K562 (cell line): Measurements from ENCODE around the gene TNFAIP8L1. TPM values are rescaled to one million over a fixed set of nuclear protein-coding genes. Genes with fewer than 3 reads are reported as not detected.

Experiments used
- ATF1 ChIP-seq, 2 experiments: fragments of 450-650 bp in 1 of 2; IDR thresholded peaks; 2 replicates each; pipeline ENCODE4 v1.6.1; 2016; ENCODE audit warnings: missing compliant biosample characterization in 1 of 2, missing genetic modification characterization in 1 of 2
- CTBP1 ChIP-seq: fragments of 450-650 bp; IDR thresholded peaks from 2 replicates; pipeline ENCODE4 v1.6.1; 2016; ENCODE audit warnings: borderline replicate concordance
- CTCF ChIP-seq, 3 experiments: IDR thresholded peaks in 2 of 3; conservative IDR thresholded peaks in 1 of 3; 2 replicates each; pipeline ENCODE4 v1.5.1; 2011 to 2012; ENCODE audit warnings: low read length in 3 of 3, mild to moderate bottlenecking in 3 of 3, control low read depth in 2 of 3, improper control_type of control experiment in 1 of 3, inconsistent platforms in 1 of 3, low read depth in 1 of 3, mixed read lengths in 1 of 3, moderate library complexity in 1 of 3; ENCODE audit not compliant: insufficient read depth in 2 of 3
- ELF2 ChIP-seq: fragments of 250-450 bp; sonication (Bioruptor Pico); IDR thresholded peaks from 2 replicates; pipeline ENCODE4 v1.5.0; 2021; ENCODE audit warnings: mild to moderate bottlenecking
- ETV5 ChIP-seq: sonication (generic); formaldehyde crosslinking; IDR thresholded peaks from 2 replicates; pipeline ENCODE4 v1.4.0; 2020; ENCODE audit warnings: low read depth, mild to moderate bottlenecking, missing genetic modification reagents
- HDAC2 ChIP-seq: fragments of 450-650 bp; IDR thresholded peaks from 2 replicates; pipeline ENCODE4 v1.6.1; 2016; ENCODE audit warnings: mild to moderate bottlenecking
- NR2C1 ChIP-seq, 2 experiments: fragments of 450-650 bp; IDR thresholded peaks; 2 replicates each; pipeline ENCODE4 v1.6.1; 2017; ENCODE audit warnings: mild to moderate bottlenecking in 2 of 2, antibody characterized with exemption in 1 of 2, inconsistent platforms in 1 of 2, missing compliant biosample characterization in 1 of 2, missing genetic modification characterization in 1 of 2
- RAD21 ChIP-seq, 2 experiments: fragments of 250-450 bp in 1 of 2; fragments of 450-650 bp in 1 of 2; sonication (Bioruptor Pico) in 1 of 2; formaldehyde crosslinking in 1 of 2; IDR thresholded peaks in 1 of 2; conservative IDR thresholded peaks in 1 of 2; 2 replicates each; pipeline versions ENCODE4 v1.4.0 to v1.8.0; 2020 to 2022; ENCODE audit warnings: mild to moderate bottlenecking in 2 of 2, moderate library complexity in 1 of 2
- TAF7 ChIP-seq: fragments of 450-650 bp; IDR thresholded peaks from 2 replicates; pipeline ENCODE4 v1.6.1; 2016; ENCODE audit warnings: missing genetic modification characterization, missing compliant biosample characterization
- TFE3 ChIP-seq: fragments of 450-650 bp; formaldehyde crosslinking; IDR thresholded peaks from 2 replicates; pipeline ENCODE4 v1.4.0; 2020; ENCODE audit warnings: mild to moderate bottlenecking, mixed read lengths
- TOE1 ChIP-seq, 2 experiments: fragments of 450-650 bp in 1 of 2; sonication (generic) in 1 of 2; formaldehyde crosslinking in 1 of 2; IDR thresholded peaks; 2 replicates each; pipeline versions ENCODE4 v1.7.1 to v1.8.0; 2016 to 2022; ENCODE audit warnings: borderline replicate concordance in 2 of 2, mild to moderate bottlenecking in 2 of 2, antibody characterized with exemption in 1 of 2, inconsistent platforms in 1 of 2, low read depth in 1 of 2, missing genetic modification reagents in 1 of 2, moderate library complexity in 1 of 2
- UBTF ChIP-seq, 2 experiments: IDR thresholded peaks; 2 replicates each; pipeline ENCODE4 v1.6.1; 2012; ENCODE audit warnings: improper control_type of control experiment in 2 of 2, low read depth in 2 of 2, low read length in 2 of 2, borderline replicate concordance in 1 of 2
- WHSC1 ChIP-seq: IDR thresholded peaks from one replicate; pipeline ENCODE4 v1.6.1; 2012; ENCODE audit warnings: low read length, control low read depth, inconsistent platforms
- ZBTB34 ChIP-seq: fragments of 250-450 bp; sonication (Bioruptor Pico); IDR thresholded peaks from 2 replicates; pipeline ENCODE4 v1.8.0; 2021; ENCODE audit warnings: mild to moderate bottlenecking, moderate library complexity
- ZNF239 ChIP-seq: fragments of 250-450 bp; sonication (Bioruptor Pico); IDR thresholded peaks from 2 replicates; pipeline ENCODE4 v1.4.0; 2020; ENCODE audit warnings: mild to moderate bottlenecking
- polyA plus RNA-seq, 8 experiments: library from polyadenylated mRNA; depleted of rRNA in 4 of 8; stranded (reverse) in 5 of 8; unstranded in 3 of 8; fragments of >200 nt; fragmentation: Nextera tagmentation in 2 of 8; fragmentation: Illumina TruSeq in 1 of 8; extraction: Ambion mirVana in 2 of 8; extraction: Trizol in 1 of 8; gene quantifications; 2 replicates each; pipeline versions ENCODE4 v1.2.1 to v1.2.3, GENCODE V29; 2011 to 2014; ENCODE audit warnings: inconsistent platforms in 1 of 8, missing spikeins in 1 of 8
- total RNA-seq, 7 experiments: library from RNA; depleted of rRNA in 6 of 7; stranded (reverse); fragments of >200 nt in 6 of 7; fragmentation: Illumina TruSeq in 2 of 7; extraction: Trizol in 2 of 7; gene quantifications; 2 replicates each; pipeline versions ENCODE4 v1.2.1 to v1.2.3, GENCODE V29; 2011 to 2021; ENCODE audit warnings: low replicate concordance in 1 of 7

Gene TNFAIP8L1
- total and polyA plus RNA-seq, 9 of the 15 experiments (the other 6 are each of a cell fraction or from before 2014, with no cell fraction given): 0.69 to 9.3 (median 4.9) TPM

- no peak for TF ChIP-seq TFE3 (CRISPR knock-in tag)
- no peak for TF ChIP-seq TOE1 (IDR thresholded peaks at IDR 0.05; ENCODE audit: borderline replicate concordance)
- no peak for TF ChIP-seq TOE1 (CRISPR knock-in tag; IDR thresholded peaks at IDR 0.05; ENCODE audit: borderline replicate concordance, low read depth)
- 0 out of 2 replicates have a peak, but pooled peaks have one; percentile 16 for TF ChIP-seq NR2C1 (IDR thresholded peaks at IDR 0.05)
- TF ChIP-seq NR2C1 (tag; IDR thresholded peaks at IDR 0.05): no peak
- peak in 1 of 2 experiments; percentile 32; a peak in 1 of 4 replicates for TF ChIP-seq RAD21 (CRISPR knock-in tag; conservative IDR thresholded peaks at IDR 0.05 in 1 of 2, IDR thresholded peaks at IDR 0.05 in 1 of 2)
- no peak for TF ChIP-seq TAF7
- TF ChIP-seq WHSC1: no peak
- TF ChIP-seq ZNF239: no peak
- TF ChIP-seq CTBP1: 0 out of 2 replicates have a peak, but pooled peaks have one; percentile 23
- TF ChIP-seq ATF1 (CRISPR knock-in tag; IDR thresholded peaks at IDR 0.05): no peak
- TF ChIP-seq ATF1 (tag; IDR thresholded peaks at IDR 0.05): 0 out of 2 replicates have a peak, but pooled peaks have one; percentile 7
- no peak for TF ChIP-seq ETV5 (CRISPR knock-in tag)
- no peak for TF ChIP-seq ELF2 (CRISPR knock-in tag)
- TF ChIP-seq ZBTB34: no peak
- peak; percentile 64 to 71 (median 70) for TF ChIP-seq CTCF (IDR thresholded peaks at IDR 0.05 in 2 of 3, conservative IDR thresholded peaks at IDR 0.05 in 1 of 3; ENCODE audit: insufficient read depth in 2 of 3, low read depth in 1 of 3, low read length in 3 of 3)
- TF ChIP-seq HDAC2: 0 out of 2 replicates have a peak, but pooled peaks have one; percentile 22
- TF ChIP-seq UBTF (IDR thresholded peaks at IDR 0.05; ENCODE audit: borderline replicate concordance in 1 of 2, low read depth in 2 of 2, low read length in 2 of 2): no peak
Measured at GRCh38 chr19:4624733-4625362, 14.5 kb upstream of the TNFAIP8L1 start (continued).
